GM21717 (cell line): Measurements from ENCODE around the gene ALPK1.
"Not testable (repeated sequence)": the region's sequence is repeated elsewhere in the genome, so short reads cannot be mapped to it uniquely, and the experiment has no call there.

Source experiments
- ATAC-seq: cut with Tn5 transposase; IDR thresholded peaks from one replicate; pipeline ENCODE4 v1.9.1; 2021; ENCODE audit warnings: mild to moderate bottlenecking, moderate library complexity; ENCODE audit not compliant: unreplicated experiment

The ALPK1 gene

GRCh38 chr4:112296949-112297880, at the start of gene ALPK1:
Gene ALPK1, plus strand, starts transcription at chr4:112297369.
- peak; percentile 89 for ATAC-seq

GRCh38 chr4:112251019-112251643, 46.0 kb upstream of the ALPK1 start:
- ATAC-seq: no peak

DNA sequence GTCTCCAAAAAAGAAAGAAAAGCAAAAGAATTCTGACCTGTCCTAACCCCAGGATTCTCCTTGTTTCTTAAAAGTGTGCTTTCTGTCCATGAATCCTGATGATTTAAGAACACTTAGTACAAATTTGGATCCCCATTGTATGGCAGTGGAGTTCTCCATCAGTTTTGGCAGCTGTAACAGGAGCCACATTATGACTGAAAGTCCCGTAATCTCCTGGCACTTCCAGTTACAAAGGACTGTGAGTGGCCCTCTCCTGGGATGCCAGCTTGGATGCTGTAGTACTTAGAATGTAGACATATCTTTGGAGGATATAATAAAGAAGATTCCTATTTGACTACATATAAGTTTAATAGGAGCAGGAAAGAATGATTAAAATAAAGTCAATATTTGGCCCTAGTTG, 44.9 kb upstream of the ALPK1 start:
- no peak for ATAC-seq

- peak; percentile 84 for ATAC-seq
These were observed 43.7 kb upstream of the ALPK1 start for GRCh38 chr4:112253382-112254000.

DNA sequence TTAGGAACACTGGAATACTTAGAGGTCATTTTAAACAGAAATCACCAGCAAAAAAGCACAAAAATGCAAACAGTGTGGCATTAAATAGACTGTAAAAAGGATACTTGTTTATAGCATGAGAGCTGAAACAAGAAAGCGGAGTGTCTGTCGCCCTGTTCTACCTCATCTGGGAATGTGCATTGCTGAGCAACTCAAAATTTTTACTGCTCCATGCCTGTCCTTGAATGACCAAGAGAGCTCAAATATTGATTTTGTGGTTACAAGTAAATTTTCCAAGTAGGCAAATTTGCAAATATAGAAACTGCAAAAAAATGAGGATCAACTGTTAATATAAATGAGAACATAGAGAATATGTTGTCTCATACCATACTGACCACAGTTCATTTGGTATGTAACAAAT, 40.1 kb upstream of the ALPK1 start:
- no peak for ATAC-seq

DNA sequence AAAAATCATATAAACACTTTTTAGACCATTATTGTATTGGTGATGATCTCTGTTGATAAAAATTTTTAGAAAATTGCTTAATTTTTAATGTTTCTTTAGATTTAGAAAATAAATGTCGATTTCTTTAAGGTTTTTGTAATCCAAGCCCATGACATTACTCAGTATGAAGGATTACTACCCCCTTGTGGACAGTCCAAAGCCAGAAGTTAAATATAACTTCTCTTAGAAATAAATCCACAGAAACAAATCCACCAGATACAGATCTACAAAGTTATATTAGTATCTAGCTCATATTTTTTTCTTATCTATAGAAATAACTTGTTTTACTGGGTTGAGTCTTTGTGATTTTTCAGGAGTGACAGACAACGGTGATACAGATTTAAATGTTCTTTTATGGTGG, 30.3 kb upstream of the ALPK1 start:
- no peak for ATAC-seq

DNA sequence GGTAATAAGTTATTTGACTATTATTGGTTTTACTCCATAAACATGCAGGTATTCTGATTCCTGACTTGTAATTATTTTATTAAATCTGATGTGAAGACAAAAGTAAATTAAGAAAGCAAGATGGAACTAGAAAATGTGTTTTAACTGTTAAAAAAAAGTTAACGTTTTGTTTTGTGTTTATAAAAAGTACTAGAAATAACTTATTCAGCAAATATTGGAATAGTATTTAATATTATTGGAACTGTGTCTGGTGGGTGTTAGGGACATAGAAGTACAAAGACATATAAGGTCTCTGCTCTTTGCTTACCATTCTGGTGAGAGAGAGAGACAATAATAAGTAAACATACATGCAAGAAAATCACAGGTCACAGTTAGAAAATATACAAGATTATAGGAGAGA, 27.1 kb upstream of the ALPK1 start:
- no peak for ATAC-seq

DNA sequence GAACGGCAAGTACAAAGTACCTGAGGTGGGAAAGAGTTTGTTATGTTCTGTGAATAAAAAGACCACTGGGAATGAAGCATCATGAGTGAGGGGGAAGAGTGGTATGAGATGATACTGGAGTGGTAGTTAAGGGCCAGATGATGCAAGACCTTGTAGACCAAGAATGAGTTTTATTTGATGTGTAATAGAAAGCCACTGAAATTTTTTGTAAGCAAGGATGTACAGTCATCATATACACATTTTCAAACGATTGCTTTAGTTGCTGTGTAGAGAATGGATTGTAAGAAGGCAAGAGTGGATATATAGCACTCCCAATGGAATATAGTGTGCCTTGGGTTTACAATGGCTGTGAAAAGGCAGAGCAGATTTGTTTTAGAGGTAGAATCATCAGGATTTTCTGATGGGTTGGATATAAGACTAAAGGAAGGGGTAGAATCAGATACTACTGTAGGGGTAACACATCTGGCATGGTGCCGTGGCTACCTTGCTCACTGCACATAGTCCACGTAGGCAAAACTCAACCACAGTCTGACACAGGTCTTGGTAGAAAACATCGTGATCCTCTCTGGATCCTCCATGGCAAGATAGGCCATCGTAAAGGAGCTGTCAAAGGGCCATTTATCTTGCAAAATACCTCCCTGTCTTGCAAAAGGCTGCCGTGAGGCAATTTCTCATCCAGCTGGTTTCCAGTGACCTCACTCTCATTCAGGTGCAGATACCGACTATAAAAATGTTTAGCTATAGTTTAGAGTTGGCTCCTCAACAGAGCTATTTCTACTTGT, 26.3 kb upstream of the ALPK1 start:
- ATAC-seq: no peak

DNA sequence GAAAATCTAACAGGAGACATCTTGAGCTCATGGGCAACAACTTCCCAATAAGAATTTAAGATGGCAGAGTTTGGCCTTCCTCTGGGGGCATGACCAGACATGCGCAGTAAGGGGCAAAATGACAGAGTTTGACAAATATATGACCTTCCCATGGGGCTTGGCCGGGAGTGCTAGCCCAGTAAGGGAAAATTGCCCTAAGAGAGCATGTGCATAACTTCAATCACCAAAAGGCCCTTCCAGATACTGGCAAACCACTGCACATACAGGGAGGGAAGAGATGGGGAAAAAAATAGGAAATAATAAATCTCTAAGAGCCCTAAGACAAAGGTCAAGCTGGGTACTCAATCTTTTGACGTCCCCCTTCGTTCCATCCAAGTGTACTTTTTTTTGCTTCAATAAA, 24.9 kb upstream of the ALPK1 start:
- ATAC-seq: no peak

DNA sequence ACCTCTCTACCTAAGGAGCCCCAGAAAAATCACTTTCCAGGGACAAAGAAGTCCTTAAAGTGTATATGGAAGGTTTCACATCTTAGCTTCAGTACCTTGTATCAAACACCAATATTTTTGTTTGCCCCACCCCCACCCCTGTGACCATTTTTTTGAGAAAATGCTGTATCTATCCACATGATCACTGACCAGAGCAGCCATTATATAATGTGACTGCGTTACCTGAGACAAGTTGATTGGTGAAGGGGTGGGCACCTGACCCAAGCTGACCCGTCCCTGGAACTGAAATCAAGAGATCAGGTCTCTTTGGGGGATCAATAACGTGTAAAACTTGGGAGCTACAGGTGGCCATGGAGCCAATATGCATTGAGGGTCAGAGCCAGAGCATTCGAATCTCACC, 22.2 kb upstream of the ALPK1 start:
- no peak for ATAC-seq

- no peak for ATAC-seq
These were observed 21.1 kb upstream of the ALPK1 start for GRCh38 chr4:112276113-112276512.

DNA sequence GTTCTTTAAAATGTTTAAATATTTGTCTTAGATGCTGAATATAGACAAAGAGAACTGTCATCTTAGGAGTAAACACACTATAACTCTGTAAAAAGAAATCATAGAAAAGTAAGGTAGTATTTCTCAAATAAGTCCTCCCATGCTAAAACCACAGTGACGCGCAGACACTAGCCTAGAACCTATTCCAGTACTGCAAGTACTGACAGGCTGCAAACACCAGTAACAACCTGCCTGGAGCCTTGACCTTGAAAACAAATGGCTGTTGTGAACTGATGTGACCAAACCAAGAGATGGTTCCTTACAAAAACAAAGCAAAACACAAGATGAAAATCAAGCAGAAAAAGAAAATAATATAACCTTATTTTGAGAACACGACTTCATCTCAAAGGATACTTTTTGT, 19.9 kb upstream of the ALPK1 start:
- no peak for ATAC-seq

DNA sequence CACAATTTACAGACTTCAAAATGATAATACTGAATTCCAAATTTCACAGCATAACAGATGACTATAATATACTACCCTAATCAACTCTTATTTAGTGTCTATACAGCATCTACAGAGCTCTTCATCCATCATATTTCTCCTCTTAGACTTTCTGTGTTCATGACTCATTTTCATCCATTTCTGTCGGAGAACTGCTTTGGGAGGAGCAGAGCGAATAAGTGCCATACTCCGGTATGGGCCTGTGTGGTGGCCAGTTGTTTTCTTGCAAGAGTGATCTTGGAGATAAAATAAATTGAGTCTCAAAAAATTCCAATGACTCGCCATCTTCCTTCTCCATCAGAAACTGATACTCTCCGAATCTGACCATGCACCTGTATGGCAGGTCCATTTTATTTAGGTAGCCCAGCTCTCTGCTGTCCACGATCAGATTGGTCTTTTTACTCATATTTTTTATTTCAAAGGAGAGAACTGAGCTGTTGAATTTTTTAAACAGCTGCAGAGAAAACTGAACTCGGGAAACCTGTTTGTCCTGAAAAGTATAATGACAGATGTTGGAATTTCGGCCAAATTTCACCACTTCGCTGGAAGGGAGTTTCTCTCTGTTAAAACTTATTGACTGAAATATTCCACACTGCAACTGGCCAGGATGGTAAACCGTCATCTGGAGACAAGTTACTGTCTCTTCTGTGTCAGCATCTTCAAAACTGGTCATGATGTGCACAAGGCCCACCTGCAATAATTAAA, 19.3 kb upstream of the ALPK1 start:
- no peak for ATAC-seq

- peak; percentile 61 for ATAC-seq
These were observed 17.9 kb upstream of the ALPK1 start for GRCh38 chr4:112279025-112279881.

DNA sequence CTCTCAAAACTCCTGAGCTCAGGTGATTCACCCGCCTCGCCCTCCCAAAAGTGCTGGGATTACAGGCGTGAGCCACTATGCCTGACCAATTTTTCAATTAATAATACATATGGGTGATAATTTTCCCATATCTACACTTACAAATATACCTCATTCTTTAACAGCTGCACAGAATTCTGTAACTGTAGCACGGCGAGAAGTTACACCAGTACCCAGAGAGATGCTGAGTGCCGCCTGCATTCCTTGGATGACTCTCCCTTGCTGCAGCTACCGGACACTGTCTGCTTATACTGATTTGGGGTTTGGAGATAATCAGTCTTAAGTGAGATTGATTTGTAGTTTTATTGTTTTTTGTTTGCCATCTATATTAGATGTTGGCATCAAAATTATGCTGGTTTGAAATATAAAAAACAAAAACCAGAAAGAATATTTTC, 17.3 kb upstream of the ALPK1 start:
- ATAC-seq: peak; percentile 27

DNA sequence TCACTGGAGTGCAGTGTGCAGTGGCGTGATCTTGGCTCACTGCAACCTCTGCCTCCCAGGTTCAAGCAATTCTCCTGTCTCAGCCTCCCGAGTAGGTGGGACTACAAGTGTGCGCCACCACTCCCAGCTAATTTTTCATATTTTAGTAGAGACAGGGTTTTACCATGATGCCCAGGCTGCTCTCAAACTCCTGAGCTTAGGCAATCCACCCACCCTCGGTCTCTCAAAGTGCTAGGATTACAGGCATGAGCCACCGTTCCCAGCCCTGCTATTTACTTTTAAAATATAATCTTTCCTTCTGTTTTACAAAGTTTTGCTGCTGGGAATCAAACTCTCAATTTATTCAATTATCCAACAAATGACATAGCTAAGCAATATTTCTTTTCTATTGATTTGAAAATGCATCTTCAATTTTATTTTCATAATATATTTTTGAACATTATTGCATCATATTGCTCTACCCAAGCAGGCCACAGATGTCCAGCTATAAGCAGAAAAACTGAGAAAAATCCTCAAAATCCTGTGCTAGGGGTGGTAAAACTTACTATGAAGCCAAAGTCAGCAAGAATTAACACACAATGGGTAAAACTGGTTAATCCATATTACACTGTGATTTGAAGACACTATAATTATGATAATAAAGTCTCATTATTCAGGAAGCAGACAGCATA, 16.6 kb upstream of the ALPK1 start:
- ATAC-seq: no peak

DNA sequence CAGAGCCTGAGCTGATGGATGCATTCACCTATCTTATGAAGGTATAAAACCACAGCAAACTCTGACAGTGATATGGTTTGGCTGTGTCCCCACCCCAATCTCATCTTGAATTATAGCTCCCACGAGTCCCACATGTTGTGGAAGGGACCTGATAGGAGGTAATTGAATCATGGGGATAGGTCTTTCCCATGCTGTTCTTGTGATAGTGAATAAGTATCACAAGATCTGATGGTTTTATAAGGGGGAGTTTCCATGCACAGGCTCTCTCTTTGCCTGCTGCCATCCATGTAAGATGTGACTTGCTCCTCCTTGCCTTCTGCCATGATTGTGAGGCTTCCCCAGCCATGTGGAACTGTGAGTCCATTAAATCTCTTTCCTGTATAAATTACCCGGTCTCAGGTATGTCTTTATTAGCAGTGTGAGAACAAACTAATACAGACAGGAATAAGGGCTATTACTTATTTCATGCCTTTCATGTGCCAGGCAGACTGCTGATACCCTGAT, 15.2 kb upstream of the ALPK1 start:
- ATAC-seq: not testable (repeated sequence)

DNA sequence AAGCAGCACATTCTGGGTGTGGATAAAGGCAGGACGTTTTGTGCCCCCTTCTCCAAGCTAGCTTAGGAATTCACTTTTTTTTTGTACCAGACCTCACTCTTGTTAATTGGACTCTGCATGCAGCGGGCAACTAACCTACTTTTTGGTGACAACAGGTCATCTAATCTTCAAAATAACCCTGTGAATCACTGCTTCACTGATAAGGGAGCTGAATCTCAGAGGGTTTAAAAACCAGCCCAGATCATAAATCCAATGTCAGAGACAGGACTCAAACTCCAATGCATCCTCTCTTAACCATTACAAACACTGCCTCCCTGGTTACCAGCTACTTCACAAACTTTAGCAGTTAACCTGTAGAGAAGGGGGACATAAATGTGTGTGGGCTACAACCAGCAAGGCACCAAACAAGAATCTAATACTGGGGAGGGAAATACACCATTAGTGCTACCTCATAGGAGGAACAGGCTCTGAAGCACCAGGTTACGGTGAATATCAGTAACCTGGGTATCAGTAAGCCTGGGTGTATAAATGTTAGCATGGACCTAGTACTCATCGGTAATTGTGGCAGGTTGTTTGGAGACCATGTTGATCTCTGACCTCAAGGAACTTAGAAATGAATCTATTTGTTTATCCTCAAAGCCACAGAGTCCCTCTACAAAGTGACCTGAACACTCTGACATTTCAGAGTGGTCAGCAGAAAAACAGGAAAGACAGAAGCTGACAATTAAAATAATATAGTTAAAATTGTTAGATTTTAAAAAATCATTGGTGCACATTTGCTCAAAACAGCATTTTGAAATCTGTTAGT, 14.1 kb upstream of the ALPK1 start:
- no peak for ATAC-seq
